H1 (cell line): ENCODE data around the gene DENND2C. TPM values are rescaled to one million over a fixed set of nuclear protein-coding genes. Genes with fewer than 3 reads are reported as not detected.

Experiments
- EP300 ChIP-seq, 2 experiments: IDR thresholded peaks; 1 replicate in 1 of 2; 2 replicates in 1 of 2; pipeline ENCODE4 v1.6.1; 2011 to 2012; ENCODE audit warnings: low read depth in 2 of 2, low read length in 2 of 2, mild to moderate bottlenecking in 2 of 2, borderline replicate concordance in 1 of 2, inconsistent platforms in 1 of 2, moderate library complexity in 1 of 2
- EZH2 ChIP-seq: fragments of 200-600 bp; sonication (generic); IDR thresholded peaks from 2 replicates; pipeline ENCODE4 v1.7.1; 2012; ENCODE audit warnings: low read depth, mild to moderate bottlenecking, moderate library complexity, low read length, inconsistent platforms; ENCODE audit not compliant: severe bottlenecking
- FOSL1 ChIP-seq: IDR thresholded peaks from 2 replicates; pipeline ENCODE4 v1.6.1; 2011; ENCODE audit warnings: mild to moderate bottlenecking, low read depth, low read length, moderate library complexity; ENCODE audit not compliant: insufficient read depth
- JUN ChIP-seq: IDR thresholded peaks from 2 replicates; pipeline ENCODE4 v1.6.1; 2011; ENCODE audit warnings: low read depth, mild to moderate bottlenecking, improper control_type of control experiment, low read length
- KDM4A ChIP-seq: IDR thresholded peaks from one replicate; pipeline ENCODE4 v1.7.1; 2012; ENCODE audit warnings: low read depth, mild to moderate bottlenecking, moderate library complexity, low read length, inconsistent platforms; ENCODE audit not compliant: severe bottlenecking
- POLR2AphosphoS5 ChIP-seq: IDR thresholded peaks from 2 replicates; pipeline ENCODE4 v1.6.1; 2011; ENCODE audit warnings: low read depth, low read length
- RFX5 ChIP-seq: IDR thresholded peaks from 2 replicates; pipeline ENCODE4 v1.6.1; 2011; ENCODE audit warnings: low read depth, low read length, improper control_type of control experiment, borderline replicate concordance
- RXRA ChIP-seq: IDR thresholded peaks from 2 replicates; pipeline ENCODE4 v1.6.1; 2011; ENCODE audit warnings: low read depth, mild to moderate bottlenecking, low read length, moderate library complexity; ENCODE audit not compliant: insufficient read depth
- SIRT6 ChIP-seq: IDR thresholded peaks from one replicate; pipeline ENCODE4 v1.7.1; 2012; ENCODE audit warnings: low read length, inconsistent platforms
- SRF ChIP-seq: IDR thresholded peaks from 2 replicates; pipeline ENCODE4 v1.6.1; 2011; ENCODE audit warnings: mild to moderate bottlenecking, low read depth, low read length, moderate library complexity
- TAF1 ChIP-seq: IDR thresholded peaks from 2 replicates; pipeline ENCODE4 v1.6.1; 2011; ENCODE audit warnings: mild to moderate bottlenecking, low read depth, low read length
- polyA plus RNA-seq, 7 experiments: library from polyadenylated mRNA; depleted of rRNA in 3 of 7; stranded (reverse) in 5 of 7; unstranded in 2 of 7; fragments of >200 nt in 5 of 7; fragments of 200-250 nt in 2 of 7; gene quantifications; 1 replicate in 5 of 7; 2 replicates in 1 of 7; 4 replicates in 1 of 7; pipeline versions ENCODE4 v1.2.1 to v1.2.3, GENCODE V29; 2011 to 2013; ENCODE audit warnings: missing spikeins in 2 of 7, mixed read lengths in 2 of 7
- total RNA-seq: library from RNA; stranded (reverse); fragmentation: NEBNext Ultra II Directional; extraction: Animal tissue kit (Norgen Biotek cat#: 25700); gene quantifications from 2 replicates; pipeline ENCODE4 v1.2.1, GENCODE V29; 2021
- TF ChIP-seq, protein P1 (sequence below): IDR thresholded peaks from 2 replicates; pipeline ENCODE4 v1.6.1; 2011; ENCODE audit warnings: low read length, improper control_type of control experiment
- TF ChIP-seq, protein P2 (sequence below): IDR thresholded peaks from 2 replicates; pipeline ENCODE4 v1.6.1; 2011; ENCODE audit warnings: low read depth, mild to moderate bottlenecking, low read length; ENCODE audit not compliant: insufficient read depth

Gene DENND2C
- total and polyA plus RNA-seq, 2 of the 8 experiments (the other 6 are each of a cell fraction or from before 2014, with no cell fraction given) = 1.8 to 5.5 TPM

DNA sequence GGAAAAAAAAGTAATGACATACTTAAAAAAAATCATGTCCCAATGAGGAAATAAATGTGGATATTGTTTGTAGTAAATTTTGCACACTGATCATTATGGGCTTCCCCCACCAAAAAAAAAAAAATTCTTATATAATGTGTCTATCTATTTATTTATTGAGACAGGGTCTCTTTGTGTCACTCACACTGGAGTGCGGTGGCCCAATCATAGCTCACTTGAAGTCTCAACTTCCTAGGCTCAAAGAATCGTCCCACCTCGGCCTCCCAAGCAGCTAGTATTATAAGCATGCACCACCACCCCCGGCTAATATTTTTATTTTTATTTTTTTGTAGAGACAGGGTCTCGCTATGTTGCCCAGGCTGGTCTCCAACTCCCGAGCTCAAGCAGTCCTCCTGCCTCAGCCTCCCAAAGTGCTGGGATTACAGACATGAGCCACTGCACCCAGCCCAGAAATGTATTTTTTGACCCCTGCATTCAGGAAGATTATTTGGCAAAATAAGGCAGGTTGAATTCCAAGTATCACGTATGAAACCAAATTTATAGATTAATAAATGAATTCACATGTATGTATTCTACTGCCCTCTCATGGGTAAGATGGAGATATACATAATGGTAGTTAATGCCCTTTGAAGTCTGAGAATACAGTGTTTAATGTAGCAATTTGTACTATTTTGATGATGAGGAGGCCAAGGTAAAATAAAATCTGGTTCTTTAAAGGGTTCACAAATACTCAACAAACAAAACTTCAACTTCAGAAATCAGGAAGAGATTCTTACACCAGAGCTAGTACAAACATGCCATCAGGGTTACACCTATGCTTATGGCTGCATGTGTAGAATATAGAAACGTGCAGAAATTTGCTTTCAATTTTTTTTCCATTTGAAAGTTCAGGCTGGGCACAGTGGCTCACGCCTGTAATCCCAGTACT, 1.4 kb upstream of the DENND2C start (continued):
- TF ChIP-seq EP300 (IDR thresholded peaks at IDR 0.05; ENCODE audit: borderline replicate concordance in 1 of 2, low read depth in 2 of 2, low read length in 2 of 2) (no peak), JUN (no peak), TAF1 (no peak), SRF (no peak), FOSL1 (no peak), KDM4A (no peak), EZH2 (no peak), RXRA (no peak), SIRT6 (no peak), RFX5 (no peak), POLR2AphosphoS5 (no peak)
- TF ChIP-seq, protein P1, sequence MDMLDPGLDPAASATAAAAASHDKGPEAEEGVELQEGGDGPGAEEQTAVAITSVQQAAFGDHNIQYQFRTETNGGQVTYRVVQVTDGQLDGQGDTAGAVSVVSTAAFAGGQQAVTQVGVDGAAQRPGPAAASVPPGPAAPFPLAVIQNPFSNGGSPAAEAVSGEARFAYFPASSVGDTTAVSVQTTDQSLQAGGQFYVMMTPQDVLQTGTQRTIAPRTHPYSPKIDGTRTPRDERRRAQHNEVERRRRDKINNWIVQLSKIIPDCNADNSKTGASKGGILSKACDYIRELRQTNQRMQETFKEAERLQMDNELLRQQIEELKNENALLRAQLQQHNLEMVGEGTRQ = no peak
- TF ChIP-seq, protein P2, sequence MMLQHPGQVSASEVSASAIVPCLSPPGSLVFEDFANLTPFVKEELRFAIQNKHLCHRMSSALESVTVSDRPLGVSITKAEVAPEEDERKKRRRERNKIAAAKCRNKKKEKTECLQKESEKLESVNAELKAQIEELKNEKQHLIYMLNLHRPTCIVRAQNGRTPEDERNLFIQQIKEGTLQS = no peak
